Neural cell (in vitro differentiated cells): ENCODE data around the gene ATP5MG.

ENCODE experiments used
- CTCF ChIP-seq: fragments of 450-650 bp; IDR thresholded peaks from 2 replicates; pipeline ENCODE4 v1.5.1; 2014; ENCODE audit warnings: antibody characterized with exemption, mild to moderate bottlenecking, moderate library complexity; ENCODE audit not compliant: poor library complexity, severe bottlenecking
- EP300 ChIP-seq: fragments of 450-650 bp; conservative IDR thresholded peaks from 2 replicates; pipeline ENCODE4 v1.6.1; 2014; ENCODE audit warnings: antibody characterized with exemption, mild to moderate bottlenecking, moderate library complexity; ENCODE audit not compliant: poor library complexity, severe bottlenecking
- EZH2 ChIP-seq: fragments of 200-600, 300-800 bp; shearing (Covaris generic), sonication (generic); IDR thresholded peaks from 2 replicates; pipeline ENCODE4 v1.6.1; 2014; ENCODE audit warnings: antibody characterized with exemption, low read length, borderline replicate concordance, mild to moderate bottlenecking; ENCODE audit not compliant: insufficient read depth, poor library complexity, severe bottlenecking
- POLR2AphosphoS5 ChIP-seq: IDR thresholded peaks from 2 replicates; pipeline ENCODE4 v1.6.1; 2012
- RAD21 ChIP-seq: fragments of 450-650 bp; conservative IDR thresholded peaks from 2 replicates; pipeline ENCODE4 v1.6.1; 2014; ENCODE audit warnings: antibody characterized with exemption, mild to moderate bottlenecking, moderate library complexity
- SMC3 ChIP-seq: fragments of 450-650 bp; conservative IDR thresholded peaks from 2 replicates; pipeline ENCODE4 v1.6.1; 2014; ENCODE audit warnings: antibody characterized with exemption, mild to moderate bottlenecking, moderate library complexity; ENCODE audit not compliant: poor library complexity
- TAF1 ChIP-seq: IDR thresholded peaks from 2 replicates; pipeline ENCODE4 v1.6.1; 2012; ENCODE audit warnings: low read depth
- TF ChIP-seq, protein P1 (sequence below): IDR thresholded peaks from 2 replicates; pipeline ENCODE4 v1.6.1; 2012; ENCODE audit warnings: borderline replicate concordance

DNA sequence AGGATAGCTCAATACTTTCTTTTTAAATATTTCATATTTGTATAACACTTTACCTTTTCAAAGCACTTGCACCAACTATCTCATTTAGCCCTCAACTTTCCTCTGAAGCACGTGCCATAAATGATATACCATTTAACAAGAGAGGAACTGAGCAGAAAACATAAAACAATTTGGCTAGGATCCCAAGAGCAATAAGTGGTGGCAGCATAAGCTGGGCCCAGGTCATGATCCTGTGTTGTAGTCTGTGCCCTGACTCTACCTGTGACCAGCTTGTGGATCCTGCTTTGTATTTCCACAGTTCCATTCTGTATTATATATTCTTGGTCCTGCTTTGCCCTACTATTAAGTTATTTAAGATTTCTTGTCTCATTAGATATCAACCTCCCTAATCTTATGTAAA is 11.5 kb downstream of the ATP5MG start:
- TF ChIP-seq CTCF (no peak), POLR2AphosphoS5 (no peak), EZH2 (no peak), SMC3 (no peak), EP300 (no peak), RAD21 (no peak), TAF1 (no peak)
- TF ChIP-seq, protein P1, sequence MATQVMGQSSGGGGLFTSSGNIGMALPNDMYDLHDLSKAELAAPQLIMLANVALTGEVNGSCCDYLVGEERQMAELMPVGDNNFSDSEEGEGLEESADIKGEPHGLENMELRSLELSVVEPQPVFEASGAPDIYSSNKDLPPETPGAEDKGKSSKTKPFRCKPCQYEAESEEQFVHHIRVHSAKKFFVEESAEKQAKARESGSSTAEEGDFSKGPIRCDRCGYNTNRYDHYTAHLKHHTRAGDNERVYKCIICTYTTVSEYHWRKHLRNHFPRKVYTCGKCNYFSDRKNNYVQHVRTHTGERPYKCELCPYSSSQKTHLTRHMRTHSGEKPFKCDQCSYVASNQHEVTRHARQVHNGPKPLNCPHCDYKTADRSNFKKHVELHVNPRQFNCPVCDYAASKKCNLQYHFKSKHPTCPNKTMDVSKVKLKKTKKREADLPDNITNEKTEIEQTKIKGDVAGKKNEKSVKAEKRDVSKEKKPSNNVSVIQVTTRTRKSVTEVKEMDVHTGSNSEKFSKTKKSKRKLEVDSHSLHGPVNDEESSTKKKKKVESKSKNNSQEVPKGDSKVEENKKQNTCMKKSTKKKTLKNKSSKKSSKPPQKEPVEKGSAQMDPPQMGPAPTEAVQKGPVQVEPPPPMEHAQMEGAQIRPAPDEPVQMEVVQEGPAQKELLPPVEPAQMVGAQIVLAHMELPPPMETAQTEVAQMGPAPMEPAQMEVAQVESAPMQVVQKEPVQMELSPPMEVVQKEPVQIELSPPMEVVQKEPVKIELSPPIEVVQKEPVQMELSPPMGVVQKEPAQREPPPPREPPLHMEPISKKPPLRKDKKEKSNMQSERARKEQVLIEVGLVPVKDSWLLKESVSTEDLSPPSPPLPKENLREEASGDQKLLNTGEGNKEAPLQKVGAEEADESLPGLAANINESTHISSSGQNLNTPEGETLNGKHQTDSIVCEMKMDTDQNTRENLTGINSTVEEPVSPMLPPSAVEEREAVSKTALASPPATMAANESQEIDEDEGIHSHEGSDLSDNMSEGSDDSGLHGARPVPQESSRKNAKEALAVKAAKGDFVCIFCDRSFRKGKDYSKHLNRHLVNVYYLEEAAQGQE: no peak
